DOHH2 (cell line): ENCODE measurements around the gene ZNF565.

Experiments used
- CTCF ChIP-seq: fragments of 200-600 bp; sonication (generic); IDR thresholded peaks from one replicate; pipeline ENCODE4 v1.5.1; 2014; ENCODE audit warnings: antibody characterized with exemption, mild to moderate bottlenecking, low read depth, low read length; ENCODE audit not compliant: poor library complexity, severe bottlenecking
- EZH2phosphoT487 ChIP-seq: fragments of 200-600 bp; sonication (generic); IDR thresholded peaks from 2 replicates; pipeline ENCODE4 v1.6.1; 2017; ENCODE audit warnings: borderline replicate concordance, mild to moderate bottlenecking, antibody characterized with exemption, low read length, moderate library complexity, mixed read lengths

DNA sequence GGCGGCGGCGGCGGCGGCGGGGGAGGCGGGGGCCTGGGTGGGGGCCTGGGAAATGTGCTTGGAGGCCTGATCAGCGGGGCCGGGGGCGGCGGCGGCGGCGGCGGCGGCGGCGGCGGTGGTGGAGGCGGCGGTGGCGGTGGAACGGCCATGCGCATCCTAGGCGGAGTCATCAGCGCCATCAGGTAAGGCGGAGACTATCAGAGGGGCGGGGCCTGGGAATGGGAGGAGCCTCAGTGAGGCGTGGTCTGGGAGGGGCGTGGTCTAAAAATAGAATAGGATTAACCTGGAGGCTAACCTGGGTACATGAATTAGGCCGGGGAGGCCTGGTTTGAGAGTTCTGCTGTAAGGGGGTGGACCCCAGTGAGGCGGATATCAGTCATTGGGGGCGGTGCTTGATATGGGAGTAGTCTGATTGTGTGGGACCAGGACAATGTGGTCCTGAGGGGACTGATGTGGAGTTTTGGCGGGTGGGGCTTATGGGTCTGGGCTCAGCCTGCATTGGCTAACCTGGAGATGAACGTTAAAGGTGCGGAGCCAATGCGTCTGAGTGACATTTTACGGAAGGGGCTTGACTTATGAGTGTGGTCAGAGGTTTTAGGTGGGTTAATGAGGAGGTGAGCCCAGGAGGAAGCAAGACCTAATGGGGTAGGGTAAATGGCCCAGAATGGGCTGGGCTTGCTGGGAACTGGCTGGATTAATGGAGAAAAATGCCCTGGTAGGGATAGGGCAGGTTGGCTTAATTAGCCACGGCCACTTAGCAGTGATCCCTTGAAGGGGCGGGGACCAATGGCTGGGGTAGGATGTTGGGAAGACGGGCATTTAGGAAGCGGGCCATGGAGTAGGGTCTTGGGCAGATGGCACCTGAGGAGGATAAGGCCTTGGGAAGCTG is 73.2 kb downstream of the ZNF565 start:
- no peak for TF ChIP-seq CTCF
- no peak for TF ChIP-seq EZH2phosphoT487
